TTC549 (cell line): ENCODE data around the gene HADH.
"Not testable (repeated sequence)": the region's sequence is repeated elsewhere in the genome, so short reads cannot be mapped to it uniquely, and the experiment has no call there.

Experiments
- FAIRE-seq: peaks from 2 replicates; lab custom pipeline; 2012; peaks lifted over from hg19 to GRCh38; lab: Jason Lieb, UNC

HADH gene

DNA sequence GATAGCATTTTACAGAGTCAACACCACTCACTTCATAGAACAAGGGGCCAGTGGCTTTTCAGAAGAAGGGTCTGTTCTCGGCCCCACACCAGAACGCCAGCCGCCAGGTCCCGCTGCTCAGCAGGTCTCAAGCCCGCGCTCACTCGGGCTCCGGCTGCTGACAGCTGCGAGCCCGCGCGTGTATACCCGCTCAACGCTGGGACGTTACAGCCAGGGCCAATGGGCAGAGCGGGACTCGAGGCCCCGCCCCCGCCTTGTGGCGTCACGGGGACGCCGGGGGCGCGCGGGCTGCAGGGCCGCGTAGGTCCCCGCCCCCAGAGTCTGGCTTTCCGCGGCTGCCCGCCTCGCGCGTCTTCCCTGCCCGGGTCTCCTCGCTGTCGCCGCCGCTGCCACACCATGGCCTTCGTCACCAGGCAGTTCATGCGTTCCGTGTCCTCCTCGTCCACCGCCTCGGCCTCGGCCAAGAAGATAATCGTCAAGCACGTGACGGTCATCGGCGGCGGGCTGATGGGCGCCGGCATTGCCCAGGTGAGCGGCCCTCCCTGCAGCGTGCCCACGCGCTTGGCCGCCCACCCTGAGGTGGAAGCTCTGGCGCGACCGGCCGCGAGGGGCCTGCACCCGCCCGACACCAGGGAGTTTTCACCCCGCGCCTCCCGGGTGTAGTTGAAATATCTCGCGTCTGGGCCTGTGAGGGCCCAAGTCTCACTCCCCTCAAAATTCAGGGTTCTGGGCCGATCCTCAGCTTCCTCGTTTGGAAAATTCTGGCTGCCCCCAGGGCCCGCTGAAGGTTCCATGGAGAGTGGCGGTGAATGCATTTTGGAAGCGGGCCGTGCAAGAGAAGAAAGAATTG is at the start of gene HADH:
Gene HADH (plus strand): TSS at position 353 of the 850 bp plus-strand sequence. CDS start 44 bp downstream, at position 397.
- FAIRE-seq: no peak

- no peak for FAIRE-seq
Measured at GRCh38 chr4:107945809-107946208, 43.9 kb upstream of the HADH start.

GRCh38 chr4:107950746-107951540 is 38.7 kb upstream of the HADH start:
- FAIRE-seq: no peak

GRCh38 chr4:107951551-107951950 is 38.1 kb upstream of the HADH start:
- FAIRE-seq: no peak

DNA sequence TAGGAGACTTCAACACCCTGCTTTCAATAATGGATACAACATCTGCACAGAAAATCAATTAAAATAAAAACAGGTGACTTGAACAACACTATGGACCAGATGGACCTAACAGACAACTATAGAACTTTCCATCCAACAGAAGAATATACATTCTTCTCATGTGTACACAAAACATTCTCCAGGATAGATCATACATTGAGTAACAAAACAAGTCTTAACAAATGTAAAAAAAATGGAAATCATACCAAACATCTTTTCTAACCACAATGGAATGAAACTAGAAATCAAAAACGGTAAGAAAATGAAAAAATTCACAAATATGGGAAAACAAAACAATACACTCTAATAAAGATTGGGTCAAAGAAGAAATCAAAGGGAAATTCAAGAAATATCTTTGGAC is 33.7 kb upstream of the HADH start:
- FAIRE-seq: no peak

GRCh38 chr4:107966903-107967302 is 22.8 kb upstream of the HADH start:
- FAIRE-seq: no peak

DNA sequence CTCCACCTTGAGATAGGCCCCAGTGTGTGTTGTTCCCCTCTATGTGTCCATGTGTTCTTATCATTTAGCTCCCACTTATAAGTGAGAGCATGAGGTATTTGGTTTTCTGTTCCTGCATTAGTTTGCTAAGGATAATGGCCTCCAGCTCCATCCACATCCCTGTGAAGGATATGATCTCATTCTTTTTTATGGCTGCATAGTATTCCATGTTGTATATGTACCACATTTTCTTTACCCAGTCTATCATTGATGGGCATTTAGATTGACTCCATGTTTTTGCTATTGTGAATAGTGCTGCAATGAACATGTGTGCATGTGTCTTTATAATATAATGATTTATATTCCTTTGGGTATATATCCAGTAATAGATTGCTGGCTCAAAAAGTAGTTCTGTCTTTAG is 22.2 kb upstream of the HADH start:
- not testable (repeated sequence) for FAIRE-seq

DNA sequence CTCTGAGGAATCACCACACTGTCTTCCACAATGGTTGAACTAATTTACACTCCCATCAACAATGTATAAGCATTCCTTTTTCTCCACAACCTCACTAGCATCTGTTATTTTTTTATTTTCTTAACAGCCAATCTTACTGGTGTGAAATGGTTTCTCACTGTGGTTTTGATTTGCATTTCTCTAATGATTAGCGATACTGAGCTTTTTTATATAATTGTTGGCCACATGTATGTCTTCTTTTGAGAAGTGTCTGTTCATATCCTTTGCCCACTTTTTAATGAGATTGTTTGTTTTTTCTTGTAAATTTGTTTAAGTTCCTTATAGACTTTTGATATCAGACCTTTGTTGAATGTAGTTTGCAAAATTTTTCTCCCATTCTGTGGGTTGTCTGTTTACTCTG is 21.8 kb upstream of the HADH start:
- not testable (repeated sequence) for FAIRE-seq

GRCh38 chr4:107970063-107970798 is 19.5 kb upstream of the HADH start:
- FAIRE-seq: no peak

- FAIRE-seq: no peak
Measured at GRCh38 chr4:107972605-107973004, 17.1 kb upstream of the HADH start.

DNA sequence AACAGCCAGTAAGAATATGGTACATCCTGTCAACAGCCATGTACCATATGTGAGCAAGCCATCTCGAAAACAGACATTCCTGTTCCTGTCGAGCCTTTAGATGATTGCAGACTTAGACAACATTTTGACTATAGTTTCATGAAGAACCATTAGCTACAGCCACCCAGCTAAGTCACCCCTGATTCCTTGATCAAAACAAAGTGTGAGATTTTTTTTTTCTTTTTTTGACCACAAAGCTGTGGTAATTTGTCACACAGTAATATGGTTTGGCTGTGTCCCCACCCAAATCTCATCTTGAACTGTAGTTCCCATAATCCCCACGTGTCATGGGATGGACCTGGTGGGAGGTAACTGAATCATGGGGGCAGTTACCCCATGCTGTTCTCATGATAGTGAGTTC is 15.2 kb upstream of the HADH start:
- no peak for FAIRE-seq

GRCh38 chr4:107977482-107977881 is 12.2 kb upstream of the HADH start:
- no peak for FAIRE-seq

GRCh38 chr4:107977966-107978705 is 11.6 kb upstream of the HADH start:
- FAIRE-seq: no peak

- FAIRE-seq: no peak
Measured at GRCh38 chr4:107978716-107979451, 10.8 kb upstream of the HADH start.

GRCh38 chr4:107987916-107988762 is 1.6 kb upstream of the HADH start:
- no peak for FAIRE-seq

DNA sequence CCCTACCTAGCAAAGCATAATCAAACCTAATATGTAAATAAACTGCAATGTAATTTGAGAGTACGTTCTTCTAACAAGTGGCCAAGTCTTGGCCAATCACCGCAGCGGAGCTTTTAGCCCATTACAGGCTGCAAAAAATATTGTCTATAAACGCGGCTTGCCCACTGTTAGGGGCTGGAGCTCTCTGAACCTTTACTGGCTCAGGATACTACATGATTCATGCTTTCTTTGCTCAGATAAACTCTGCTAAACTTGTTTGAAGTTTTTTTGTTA is 990 bp upstream of the HADH start:
- FAIRE-seq: no peak

DNA sequence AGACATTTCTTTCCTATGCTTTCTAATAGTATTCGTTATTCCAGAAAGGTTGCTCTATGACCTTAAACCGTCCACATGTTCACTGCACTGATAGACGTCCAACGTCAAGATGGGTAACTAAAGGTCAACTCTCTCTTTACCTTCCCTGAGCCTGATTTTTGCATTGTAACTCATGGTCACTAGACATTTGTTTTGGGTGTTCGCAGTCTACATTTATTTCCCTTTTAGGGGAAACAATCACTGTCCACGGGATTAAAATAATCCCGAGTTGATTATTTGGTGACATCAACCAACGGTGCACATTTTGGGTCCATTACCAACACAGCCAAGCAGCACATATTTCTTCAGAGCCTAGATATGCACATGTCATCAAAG is 540 bp upstream of the HADH start:
- no peak for FAIRE-seq

DNA sequence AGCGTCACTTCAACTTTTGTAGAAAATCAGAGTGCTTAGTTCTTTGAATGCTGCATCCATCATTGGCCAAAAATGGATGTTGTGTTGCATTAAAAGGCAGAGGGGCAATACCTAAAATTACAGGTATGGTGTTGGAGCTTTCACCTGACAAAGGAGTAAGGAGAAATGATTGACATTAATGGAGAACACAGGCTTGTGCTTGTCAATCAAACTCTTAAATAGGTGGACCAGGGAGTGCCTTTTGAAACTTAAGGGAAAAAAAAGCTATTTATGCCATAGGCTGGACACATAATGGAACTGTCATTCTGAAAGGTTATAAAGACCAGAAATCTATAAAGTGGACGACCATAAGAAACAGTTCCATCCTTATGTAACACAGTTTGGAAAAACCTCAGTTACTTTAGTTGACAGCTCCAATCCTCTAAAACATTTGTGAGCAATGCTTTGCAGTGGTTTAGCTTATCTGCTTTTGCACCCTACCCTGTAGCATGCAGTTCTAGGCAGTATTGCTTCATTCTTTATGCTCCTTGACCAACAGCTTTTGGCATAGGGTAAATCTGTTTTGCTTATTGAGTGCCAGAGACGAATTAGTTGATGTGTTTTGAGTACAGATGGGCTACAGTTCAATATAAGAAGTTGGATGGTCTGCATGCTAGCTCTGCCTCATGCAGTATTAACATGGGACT is 2.4 kb downstream of the HADH start:
- FAIRE-seq: no peak

GRCh38 chr4:107993969-107994368 is 4.3 kb downstream of the HADH start:
- no peak for FAIRE-seq

GRCh38 chr4:107994894-107995293 is 5.2 kb downstream of the HADH start:
- no peak for FAIRE-seq
